PC-9 (cell line): Measurements from ENCODE around the gene TJP3. TPM values are rescaled to one million over a fixed set of nuclear protein-coding genes. Genes with fewer than 3 reads are reported as not detected.

Experiments used
- BruUV-seq: library from RNA; stranded (reverse); fragments of 400-500 nt; replicated peaks from 2 replicates; lab custom pipeline; 2021; lab: Mats Ljungman, UMichigan
- CTCF ChIA-PET: fragments of 300-600 bp; sonication (Branson Sonifier 250); formaldehyde crosslinking; loops from one replicate; lab custom pipeline; 2022; ENCODE audit warnings: antibody characterized with exemption; lab: Charles Lee
- POLR2A ChIA-PET: fragments of 300-600 bp; sonication (Branson Sonifier 250); formaldehyde crosslinking; loops from one replicate; lab custom pipeline; 2022; ENCODE audit warnings: antibody characterized with exemption; ENCODE audit not compliant: unreplicated experiment; lab: Charles Lee
- DNase-seq, 2 experiments: peaks; one replicate each; pipeline versions ENCODE4 v3.0.0 to v3.0.0-alpha.2; 2015 to 2022; ENCODE audit warnings: mixed read lengths in 1 of 2
- H2AFZ ChIP-seq: fragments of 200-600 bp; sonication (generic); 2 replicates; pipeline ENCODE4 v1.8.1; 2017; ENCODE audit warnings: antibody characterized with exemption
- H3F3A ChIP-seq: fragments of 200-600 bp; sonication (generic); 2 replicates; pipeline ENCODE4 v1.8.1; 2017; ENCODE audit warnings: antibody characterized with exemption, mild to moderate bottlenecking, low read depth; ENCODE audit not compliant: insufficient read depth
- H3K27ac ChIP-seq: fragments of 200-600 bp; sonication (generic); 2 replicates; pipeline ENCODE4 v1.6.1; 2016; ENCODE audit warnings: mixed run types
- H3K27me3 ChIP-seq: fragments of 200-600 bp; sonication (generic); 2 replicates; pipeline ENCODE4 v1.6.1; 2016; ENCODE audit warnings: low read depth, mixed run types; ENCODE audit not compliant: insufficient read depth
- H3K36me3 ChIP-seq: fragments of 200-600 bp; sonication (generic); 2 replicates; pipeline ENCODE4 v1.6.1; 2016; ENCODE audit warnings: low read depth, mixed run types
- H3K4me1 ChIP-seq: fragments of 200-600 bp; sonication (generic); replicated peaks from 2 replicates; pipeline ENCODE4 v1.6.1; 2016; ENCODE audit warnings: mixed run types; ENCODE audit not compliant: insufficient read depth
- H3K4me2 ChIP-seq: fragments of 200-600 bp; sonication (generic); 2 replicates; pipeline ENCODE4 v1.6.1; 2017; ENCODE audit warnings: mixed run types
- H3K4me3 ChIP-seq: fragments of 200-600 bp; sonication (generic); 2 replicates; pipeline ENCODE4 v1.6.1; 2016; ENCODE audit warnings: mixed run types
- H3K79me2 ChIP-seq: fragments of 200-600 bp; sonication (generic); 2 replicates; pipeline ENCODE4 v1.6.1; 2017; ENCODE audit warnings: low read depth, mixed run types
- H3K9me2 ChIP-seq: fragments of 200-600 bp; sonication (generic); 2 replicates; pipeline ENCODE4 v1.8.1; 2017; ENCODE audit warnings: mild to moderate bottlenecking; ENCODE audit not compliant: insufficient read depth
- H3K9me3 ChIP-seq: fragments of 200-600 bp; sonication (generic); 2 replicates; pipeline ENCODE4 v1.8.1; 2016; ENCODE audit warnings: low read depth; ENCODE audit not compliant: insufficient read depth
- H4K20me1 ChIP-seq: fragments of 200-600 bp; sonication (generic); 2 replicates; pipeline ENCODE4 v1.8.1; 2017; ENCODE audit not compliant: insufficient read depth
- CTCF ChIP-seq: fragments of 200-600 bp; sonication (generic); conservative IDR thresholded peaks from 2 replicates; pipeline ENCODE4 v1.6.1; 2017; ENCODE audit warnings: mixed run types, antibody characterized with exemption, mild to moderate bottlenecking, moderate library complexity
- EZH2 ChIP-seq: fragments of 200-600 bp; sonication (generic); IDR thresholded peaks from 2 replicates; pipeline ENCODE4 v1.8.0; 2017; ENCODE audit warnings: antibody characterized with exemption, low read depth
- intact Hi-C: fragments of 100-400 bp; cut with micrococcal nuclease; formaldehyde crosslinking; loops from one replicate; pipeline ENCODE4 v1.10.0; 2022; ENCODE audit not compliant: unreplicated experiment
- total RNA-seq: library from RNA; stranded (reverse); gene quantifications from 2 replicates; pipeline ENCODE4 v1.2.3, GENCODE V29; 2021

The TJP3 gene
- total RNA-seq, 1 experiment from 2014 or later = 56.8 TPM

GRCh38 chr19:3687393-3687773 lies 20.8 kb upstream of the TJP3 start:
- TF ChIP-seq EZH2 (no peak), CTCF (no peak)
- Histone ChIP-seq H3F3A (no peaks in the 10 kb centered on the region), H3K4me2 (no peak overlapping the region), H3K27me3 (no peaks in the 10 kb centered on the region), H3K4me3 (no peak overlapping the region), H2AFZ (no peak overlapping the region), H3K79me2 (no peaks in the 10 kb centered on the region), H3K4me1 (no peaks in the 10 kb centered on the region), H4K20me1 (no peaks in the 10 kb centered on the region), H3K36me3 (no peaks in the 10 kb centered on the region), H3K9me3 (no peaks in the 10 kb centered on the region), H3K27ac (no peak overlapping the region), H3K9me2 (no peaks in the 10 kb centered on the region)
- BruUV-seq = no TSS peak
- no peak for DNase-seq
- ChIA-PET POLR2A (no interaction called here), CTCF (no interaction called here)
- intact Hi-C loops = no loop called here

- no peaks in the 10 kb centered on the region for H3K4me1 ChIP-seq
- no peak overlapping the region for H2AFZ ChIP-seq
- BruUV-seq = no TSS peak
- no peaks in the 10 kb centered on the region for H3K9me3 ChIP-seq
- ChIA-PET CTCF (no interaction called here), POLR2A (no interaction called here)
- H3F3A ChIP-seq = no peaks in the 10 kb centered on the region
- no peak overlapping the region for H3K4me2 ChIP-seq
- no peak overlapping the region for H3K27ac ChIP-seq
- H3K27me3 ChIP-seq = no peaks in the 10 kb centered on the region
- TF ChIP-seq CTCF (no peak), EZH2 (no peak)
- intact Hi-C loops = no loop called here
- H3K9me2 ChIP-seq = no peaks in the 10 kb centered on the region
- no peaks in the 10 kb centered on the region for H3K79me2 ChIP-seq
- DNase-seq = no peak
- no peaks in the 10 kb centered on the region for H3K36me3 ChIP-seq
- no peak overlapping the region for H3K4me3 ChIP-seq
- H4K20me1 ChIP-seq = no peaks in the 10 kb centered on the region
These were observed 20.1 kb upstream of the TJP3 start for GRCh38 chr19:3687774-3688706.

GRCh38 chr19:3690551-3691371 lies 17.4 kb upstream of the TJP3 start:
- no peak for DNase-seq
- ChIA-PET POLR2A (interaction anchor here (0.6 kb wide), 1 partner anchor 18 kb away, joined by 30 read pairs; no protein-coding TSS in a partner anchor), CTCF (no interaction called here)
- H3K36me3 ChIP-seq = no peaks in the 10 kb centered on the region
- no peak overlapping the region for H3K4me2 ChIP-seq
- no TSS peak for BruUV-seq
- no peak overlapping the region for H2AFZ ChIP-seq
- TF ChIP-seq CTCF = no peak
- H3K4me3 ChIP-seq = no peak overlapping the region
- no peaks in the 10 kb centered on the region for H3K4me1 ChIP-seq
- no peaks in the 10 kb centered on the region for H3K27me3 ChIP-seq
- H3K9me3 ChIP-seq = no peaks in the 10 kb centered on the region
- H3K27ac ChIP-seq = no peak overlapping the region
- intact Hi-C loops = no loop called here
- H3K9me2 ChIP-seq = no peaks in the 10 kb centered on the region
- no peaks in the 10 kb centered on the region for H3F3A ChIP-seq
- H4K20me1 ChIP-seq = no peaks in the 10 kb centered on the region
- no peaks in the 10 kb centered on the region for H3K79me2 ChIP-seq
